Skeletal muscle satellite cell (primary cell): ENCODE data around the gene VWF.
"Not testable (repeated sequence)": the region's sequence is repeated elsewhere in the genome, so short reads cannot be mapped to it uniquely, and the experiment has no call there.

ENCODE experiments used
- H3K27me3 ChIP-seq: 2 replicates; pipeline ENCODE4 v1.7.0; 2013; ENCODE audit warnings: low read length; ENCODE audit not compliant: control insufficient read depth, insufficient read depth
- H3K36me3 ChIP-seq: 2 replicates; pipeline ENCODE4 v1.7.0; 2013; ENCODE audit warnings: mild to moderate bottlenecking, control low read depth, low read length; ENCODE audit not compliant: insufficient read depth
- H3K4me1 ChIP-seq: 2 replicates; pipeline ENCODE4 v1.7.0; 2013; ENCODE audit warnings: low read length; ENCODE audit not compliant: control insufficient read depth, insufficient read depth
- H3K4me2 ChIP-seq: 2 replicates; pipeline ENCODE4 v1.7.0; 2013; ENCODE audit warnings: mild to moderate bottlenecking, low read length
- H3K4me3 ChIP-seq: 2 replicates; pipeline ENCODE4 v1.7.0; 2013; ENCODE audit warnings: low read length
- H3K9ac ChIP-seq: 2 replicates; pipeline ENCODE4 v1.7.0; 2013; ENCODE audit warnings: mild to moderate bottlenecking, low read depth, low read length, moderate library complexity
- H3K9me3 ChIP-seq: replicated peaks from 2 replicates; pipeline ENCODE4 v1.7.0; 2013; ENCODE audit warnings: mild to moderate bottlenecking, control low read depth, low read length

Gene VWF

DNA sequence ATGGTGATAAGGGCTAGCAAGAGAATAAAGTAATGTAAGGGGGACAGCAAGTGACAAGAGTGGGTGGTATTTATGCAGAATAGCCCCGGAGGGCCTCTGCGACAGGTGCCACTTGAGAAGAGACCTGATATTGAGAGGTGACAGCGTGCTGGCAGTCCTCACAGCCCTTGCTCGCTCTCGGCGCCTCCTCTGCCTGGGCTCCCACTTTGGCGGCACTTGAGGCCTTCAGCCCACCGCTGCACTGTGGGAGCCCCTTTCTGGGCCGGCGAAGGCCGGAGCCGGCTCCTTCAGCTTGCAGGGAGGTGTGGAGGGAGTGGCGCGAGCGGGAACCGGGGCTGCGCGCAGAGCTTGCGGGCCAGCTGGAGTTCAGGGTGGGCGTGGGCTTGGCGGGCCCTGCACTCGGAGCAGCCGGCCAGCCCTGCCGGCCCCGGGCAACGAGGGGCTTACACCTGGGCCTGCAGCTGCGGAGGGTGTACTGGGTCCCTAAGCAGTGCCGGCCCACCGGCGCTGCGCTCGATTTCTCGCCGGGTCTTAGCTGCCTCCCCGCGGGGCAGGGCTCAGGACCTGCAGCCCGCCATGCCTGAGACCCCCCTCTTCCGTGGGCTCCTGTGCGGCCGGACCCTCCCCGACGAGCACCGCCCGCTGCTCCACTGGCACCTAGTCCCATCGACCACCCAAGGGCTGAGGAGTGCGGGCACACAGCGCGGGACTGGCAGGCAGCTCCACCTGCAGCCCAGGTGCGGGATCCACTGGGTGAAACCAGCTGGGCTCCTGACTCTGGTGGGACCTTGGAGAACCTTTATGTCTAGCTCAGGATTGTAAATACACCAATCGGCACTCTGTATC, 34.9 kb upstream of the VWF start:
- H3K9ac ChIP-seq, H3K36me3 ChIP-seq, H3K4me3 ChIP-seq, H3K4me1 ChIP-seq, H3K9me3 ChIP-seq, H3K4me2 ChIP-seq, H3K27me3 ChIP-seq: not testable (repeated sequence)

DNA sequence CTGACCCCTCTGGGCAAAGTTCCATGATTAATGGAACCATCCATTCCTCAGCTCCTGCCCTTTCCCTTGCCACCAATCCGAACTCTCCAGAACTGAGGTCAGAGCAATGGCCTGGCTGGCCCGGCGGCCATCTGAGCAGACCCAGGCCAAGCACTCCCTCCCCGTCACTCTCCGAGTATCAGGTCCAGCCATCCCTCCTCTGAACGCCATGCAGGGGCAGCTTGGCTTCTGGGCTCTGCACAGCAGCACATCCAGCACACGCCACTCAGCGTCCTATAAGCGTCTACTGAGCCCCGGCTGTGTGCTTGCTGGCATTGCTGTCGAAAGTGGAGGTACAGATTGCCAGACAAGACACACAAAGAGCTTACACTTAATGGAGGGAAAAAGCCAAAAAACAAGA, 34.3 kb upstream of the VWF start:
- no peaks in the 10 kb centered on the region for H3K9me3 ChIP-seq

DNA sequence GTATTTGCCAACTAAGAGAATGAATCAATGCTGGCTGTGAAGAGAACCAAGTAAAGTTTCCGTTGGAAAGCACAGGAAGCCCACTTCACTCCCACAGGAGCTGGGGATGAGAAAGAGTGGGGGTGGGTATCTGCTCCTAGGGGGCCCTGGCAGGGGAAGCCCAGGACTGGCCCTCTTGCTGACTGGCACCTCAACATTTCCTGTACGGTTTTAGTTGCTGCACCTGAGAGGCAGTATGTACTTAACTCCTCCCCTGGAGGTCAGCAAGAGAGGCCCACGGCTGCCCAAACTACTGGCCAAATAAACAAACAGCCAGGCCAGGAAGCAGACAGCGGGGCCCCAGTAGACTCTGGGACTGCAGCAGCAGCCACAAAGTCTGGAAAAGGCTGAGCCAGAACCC, 33.8 kb upstream of the VWF start:
- Histone ChIP-seq H3K27me3 (no peaks in the 10 kb centered on the region), H3K9ac (no peak overlapping the region), H3K36me3 (no peaks in the 10 kb centered on the region)

More for the DNA sequence above, 34.3 kb upstream of the VWF start:
- H3K4me2 ChIP-seq, result no peak overlapping the region
- H3K9ac ChIP-seq, result no peak overlapping the region
- H3K4me1 ChIP-seq, result peaks cover 9% of the 10 kb centered on the region
- H3K4me3 ChIP-seq, result no peak overlapping the region
- H3K36me3 ChIP-seq, result no peaks in the 10 kb centered on the region
- H3K27me3 ChIP-seq, result no peaks in the 10 kb centered on the region

DNA sequence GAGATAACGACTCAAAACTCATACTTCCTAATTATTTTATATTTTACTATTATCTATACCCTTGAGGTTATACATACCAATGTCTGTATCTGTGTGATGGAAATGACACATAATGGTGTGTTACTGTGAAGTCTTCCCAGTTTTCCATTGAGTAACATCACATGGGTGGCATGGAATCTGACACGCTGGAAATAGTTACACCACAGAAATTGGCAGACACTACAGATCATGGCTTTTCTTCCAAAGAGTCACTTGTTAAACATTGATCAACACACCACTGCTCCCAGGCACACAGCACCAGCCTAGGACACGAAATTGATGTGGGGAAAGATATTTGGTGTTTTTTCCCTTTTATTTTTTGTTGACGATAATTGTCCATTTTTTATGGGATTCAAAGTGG, 33.0 kb upstream of the VWF start:
- H3K4me1 ChIP-seq, result peaks cover 9% of the 10 kb centered on the region
- H3K9ac ChIP-seq, result no peak overlapping the region
- no peak overlapping the region for H3K4me3 ChIP-seq
- no peaks in the 10 kb centered on the region for H3K9me3 ChIP-seq
- no peaks in the 10 kb centered on the region for H3K27me3 ChIP-seq
- H3K36me3 ChIP-seq, result no peaks in the 10 kb centered on the region
- no peak overlapping the region for H3K4me2 ChIP-seq

More for the DNA sequence above, 33.8 kb upstream of the VWF start:
- H3K4me2 ChIP-seq, result no peak overlapping the region
- peaks cover 9% of the 10 kb centered on the region for H3K4me1 ChIP-seq
- H3K4me3 ChIP-seq, result no peak overlapping the region
- no peaks in the 10 kb centered on the region for H3K9me3 ChIP-seq

DNA sequence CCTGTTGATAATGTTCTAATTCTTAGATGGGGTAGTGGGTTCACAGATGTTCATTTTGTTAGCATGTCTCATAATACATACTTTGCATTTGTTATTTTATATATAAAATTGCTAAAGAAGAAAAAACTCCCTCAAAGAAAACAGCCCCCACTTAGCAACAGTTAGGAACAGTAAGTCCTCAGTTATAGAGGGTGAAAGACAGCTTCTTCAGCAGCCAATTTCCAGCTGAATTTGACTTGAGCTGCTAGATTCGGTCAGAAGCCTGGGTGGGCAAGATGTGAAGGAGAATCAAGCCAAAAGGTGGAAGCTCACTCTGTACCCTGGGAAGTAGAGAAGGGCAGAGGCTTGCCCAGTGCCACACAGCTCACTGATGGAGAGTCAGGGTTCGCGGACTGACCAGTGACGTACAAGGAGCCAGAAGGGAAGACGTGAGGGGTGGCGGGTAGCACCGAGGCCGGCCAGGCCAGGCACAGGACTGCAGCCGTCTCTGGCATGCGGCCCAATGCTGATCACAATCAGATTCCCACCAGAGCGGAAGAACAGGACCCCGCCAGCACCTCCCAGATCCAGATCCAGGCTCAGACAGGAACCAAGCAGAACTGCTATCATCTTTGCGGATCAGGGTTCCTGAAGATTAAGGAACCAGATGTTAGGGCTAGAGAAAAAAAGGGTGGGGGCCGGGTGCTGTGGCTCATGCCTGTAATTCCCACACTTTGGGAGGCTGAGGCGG, 30.4 kb upstream of the VWF start:
- Histone ChIP-seq H3K27me3 (no peaks in the 10 kb centered on the region), H3K9me3 (no peaks in the 10 kb centered on the region), H3K4me2 (no peak overlapping the region), H3K4me1 (peaks cover 3% of the 10 kb centered on the region), H3K9ac (no peak overlapping the region), H3K36me3 (no peaks in the 10 kb centered on the region), H3K4me3 (no peak overlapping the region)

DNA sequence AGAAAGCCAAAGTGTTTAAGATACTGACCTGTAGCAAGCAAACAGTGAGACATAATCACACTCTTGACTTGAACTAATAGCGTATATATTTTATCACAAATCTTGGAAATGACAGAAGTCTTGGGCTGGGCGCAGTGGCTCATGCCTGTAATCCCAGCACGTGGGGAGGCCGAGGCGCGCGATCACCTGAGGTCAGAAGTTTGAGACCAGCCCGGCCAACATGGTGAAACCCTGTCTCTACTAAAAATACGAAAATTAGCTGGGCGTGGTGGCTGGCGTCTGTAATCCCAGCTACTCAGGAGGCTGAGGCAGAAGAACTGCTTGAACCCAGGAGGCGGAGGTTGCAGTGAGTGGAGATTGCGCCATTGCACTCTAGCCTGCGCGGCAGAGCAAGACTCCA, 24.3 kb upstream of the VWF start:
- H3K9me3 ChIP-seq, result not testable (repeated sequence)

DNA sequence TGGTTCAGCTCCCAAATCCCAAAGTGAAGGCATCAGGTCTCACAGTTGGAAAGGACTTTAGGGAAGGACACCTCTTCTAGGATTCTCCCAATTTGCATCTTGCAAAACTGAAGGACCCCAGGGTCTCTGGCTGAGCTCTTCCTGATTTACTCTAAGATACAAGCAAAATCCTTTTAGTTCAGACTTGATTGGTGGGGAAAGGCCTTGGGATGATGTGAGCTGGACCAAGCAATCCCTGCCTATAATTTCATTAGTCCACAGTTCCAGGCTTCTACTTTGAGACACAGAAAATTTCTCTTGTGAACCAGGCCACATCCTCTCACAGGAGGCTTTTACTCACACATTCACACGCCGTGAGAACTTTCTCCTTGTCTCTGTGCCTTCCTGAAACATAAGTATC, 23.6 kb upstream of the VWF start:
- Histone ChIP-seq H3K4me1 (peaks cover 9% of the 10 kb centered on the region), H3K4me3 (no peak overlapping the region), H3K9ac (no peak overlapping the region), H3K9me3 (no peaks in the 10 kb centered on the region), H3K27me3 (no peaks in the 10 kb centered on the region), H3K4me2 (no peak overlapping the region), H3K36me3 (no peaks in the 10 kb centered on the region)

More for the DNA sequence above, 24.3 kb upstream of the VWF start:
- H3K36me3 ChIP-seq, H3K4me1 ChIP-seq, H3K9ac ChIP-seq, H3K27me3 ChIP-seq, H3K4me3 ChIP-seq, H3K4me2 ChIP-seq: not testable (repeated sequence)

DNA sequence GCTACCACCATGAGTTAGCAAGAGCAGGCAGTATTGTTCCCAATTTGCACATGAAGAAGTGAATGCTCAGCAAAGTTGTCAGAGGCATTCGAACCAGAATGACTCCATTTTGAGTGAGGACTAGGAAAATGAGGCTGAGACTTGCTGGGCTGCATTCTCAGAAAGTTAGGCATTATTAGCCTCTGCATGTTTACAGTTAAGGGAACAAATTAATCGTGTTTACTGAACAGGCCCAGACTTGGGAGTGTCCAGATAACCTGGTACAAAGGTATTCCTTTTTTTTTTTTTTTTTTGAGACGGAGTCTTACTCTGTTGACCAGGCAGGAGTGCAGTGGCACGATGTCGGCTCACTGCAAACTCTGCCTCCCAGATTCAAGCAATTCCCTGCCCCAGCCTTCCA, 22.5 kb upstream of the VWF start:
- no peaks in the 10 kb centered on the region for H3K9me3 ChIP-seq
- H3K4me2 ChIP-seq, result no peak overlapping the region
- no peaks in the 10 kb centered on the region for H3K27me3 ChIP-seq
- no peak overlapping the region for H3K9ac ChIP-seq
- no peak overlapping the region for H3K4me3 ChIP-seq
- peaks cover 9% of the 10 kb centered on the region for H3K4me1 ChIP-seq
- H3K36me3 ChIP-seq, result no peaks in the 10 kb centered on the region

DNA sequence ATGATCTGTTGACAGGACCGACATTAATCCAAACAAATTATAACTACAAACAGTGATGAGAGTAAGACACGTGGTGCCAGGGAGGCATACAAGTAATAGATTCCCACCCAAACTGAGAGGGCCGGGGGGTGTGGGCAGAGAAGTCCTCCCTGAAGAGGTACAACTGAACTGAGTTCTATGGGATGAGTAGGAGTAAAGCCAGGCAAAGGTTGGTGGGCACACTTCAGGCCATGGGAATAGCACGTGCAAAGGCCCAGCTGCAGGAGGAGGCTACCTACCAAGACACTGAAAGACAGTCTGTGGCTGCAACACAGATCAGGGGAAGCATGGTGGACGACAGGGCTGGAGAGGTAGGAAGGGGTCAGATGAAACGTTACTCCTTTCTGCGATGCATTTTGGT, 22.0 kb upstream of the VWF start:
- Histone ChIP-seq H3K27me3 (no peaks in the 10 kb centered on the region), H3K9ac (no peak overlapping the region), H3K4me1 (peaks cover 13% of the 10 kb centered on the region), H3K36me3 (no peaks in the 10 kb centered on the region), H3K4me3 (no peak overlapping the region), H3K4me2 (no peak overlapping the region), H3K9me3 (no peaks in the 10 kb centered on the region)

DNA sequence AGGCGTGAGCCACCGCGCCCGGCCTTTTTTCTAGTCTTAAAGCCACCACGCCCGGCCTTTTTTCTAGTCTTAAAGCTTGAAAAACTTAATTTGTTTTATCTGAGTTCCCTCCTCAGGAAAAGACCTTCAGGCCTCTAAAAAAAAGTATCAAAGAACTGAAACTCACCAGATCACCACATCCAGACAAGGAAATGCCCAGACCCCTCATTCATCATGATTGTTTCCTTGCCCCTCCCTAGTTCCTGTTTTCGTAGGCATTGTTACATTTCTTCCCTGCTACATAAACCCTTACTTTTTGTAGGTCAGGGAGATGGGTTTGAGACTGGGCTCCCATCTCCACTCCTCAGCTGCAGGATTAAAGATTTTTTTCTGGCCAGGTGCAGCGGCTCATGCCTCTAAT, 21.1 kb upstream of the VWF start:
- H3K9me3 ChIP-seq, result no peaks in the 10 kb centered on the region
- no peaks in the 10 kb centered on the region for H3K27me3 ChIP-seq
- H3K9ac ChIP-seq, result no peak overlapping the region
- peaks cover 22% of the 10 kb centered on the region for H3K4me1 ChIP-seq
- no peak overlapping the region for H3K4me3 ChIP-seq
- no peaks in the 10 kb centered on the region for H3K36me3 ChIP-seq
- H3K4me2 ChIP-seq, result no peak overlapping the region

DNA sequence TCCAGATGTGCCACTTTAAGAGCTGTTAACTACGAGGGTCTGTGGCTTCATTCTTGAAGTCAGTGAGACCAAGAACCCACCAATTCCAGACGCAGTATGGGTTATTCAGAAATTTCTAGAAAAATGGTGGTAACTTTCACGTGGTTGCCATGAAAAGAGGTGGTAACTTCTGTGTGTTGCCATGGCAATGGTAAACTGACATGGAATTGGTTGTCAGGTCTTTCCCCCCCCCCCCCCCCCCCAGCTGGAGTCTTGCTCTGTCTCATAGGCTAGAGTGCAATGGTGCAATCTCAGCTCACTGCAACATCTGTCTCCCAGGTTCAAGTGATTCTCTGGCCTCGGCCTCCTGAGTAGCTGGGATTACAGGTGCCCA, 18.8 kb upstream of the VWF start:
- H3K36me3 ChIP-seq, result no peaks in the 10 kb centered on the region
- no peak overlapping the region for H3K4me2 ChIP-seq
- no peaks in the 10 kb centered on the region for H3K9me3 ChIP-seq
- peaks cover 13% of the 10 kb centered on the region for H3K4me1 ChIP-seq
- no peak overlapping the region for H3K4me3 ChIP-seq
- no peak overlapping the region for H3K9ac ChIP-seq
- no peaks in the 10 kb centered on the region for H3K27me3 ChIP-seq
